Measurements from ENCODE around the gene TACC2.

Gene TACC2

DNA sequence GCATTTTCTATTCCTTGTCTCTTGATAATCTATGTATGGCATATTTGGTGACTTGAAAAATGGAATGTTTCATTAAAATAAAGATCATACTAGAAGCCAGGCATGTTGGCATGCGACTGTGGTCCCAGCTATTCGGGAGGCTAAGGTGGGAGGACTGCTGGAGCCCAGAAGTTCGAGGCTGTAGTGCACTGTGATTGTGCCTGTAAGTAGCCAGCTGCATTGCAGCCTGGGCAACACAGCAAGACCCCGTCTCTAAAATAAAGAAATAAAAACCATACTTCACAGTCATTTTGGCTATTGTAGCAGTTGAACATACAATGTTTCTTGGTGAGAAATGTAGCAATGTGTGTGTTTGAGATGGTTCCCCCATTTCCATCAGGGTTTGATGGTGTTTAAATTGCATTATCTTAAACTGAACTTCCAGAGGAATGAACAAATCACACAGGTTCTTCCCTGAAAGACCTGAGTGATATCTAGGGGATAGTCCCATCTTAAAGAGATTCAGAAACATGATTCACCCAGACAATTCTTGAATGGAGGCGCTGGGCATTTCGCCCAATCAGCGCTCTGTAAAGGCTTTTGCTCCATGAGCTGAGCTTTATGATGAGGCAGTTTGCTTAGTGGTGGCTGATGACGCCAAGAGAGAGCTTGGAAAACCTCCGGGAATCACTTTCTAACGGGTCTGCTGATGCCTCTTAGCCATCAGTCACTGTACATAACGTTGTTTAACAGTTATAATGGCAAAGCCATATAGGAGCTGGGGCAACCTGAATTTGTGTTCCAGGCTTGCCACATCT, 262.7 kb downstream of the TACC2 start:
- H3K4me3 ChIP-seq (ENCODE audit: low read depth in 1 of 2, low read length in 2 of 2), result no peak overlapping the region
- no peak overlapping the region for H3K4me2 ChIP-seq (ENCODE audit: insufficient read depth, low read length)
- H3K27ac ChIP-seq (ENCODE audit: low read length), result no peak overlapping the region
- H3K4me1 ChIP-seq (ENCODE audit: insufficient read depth, low read length), result no peaks in the 10 kb centered on the region
- no peak overlapping the region for H2AFZ ChIP-seq (ENCODE audit: low read depth, low read length)
- H3K9me3 ChIP-seq (ENCODE audit: insufficient read depth, low read length, severe bottlenecking), result no peaks in the 10 kb centered on the region
- DNase-seq (no peak), ATAC-seq (ENCODE audit: insufficient read depth, low read depth) (no peak)
- no peak overlapping the region for H3K9ac ChIP-seq (ENCODE audit: low read depth, low read length)
- no peaks in the 10 kb centered on the region for H3K36me3 ChIP-seq (ENCODE audit: insufficient read depth, low read length)
- H3K79me2 ChIP-seq (ENCODE audit: insufficient read depth, low read length), result no peaks in the 10 kb centered on the region
- TF ChIP-seq EZH2 (IDR thresholded peaks at IDR 0.05; ENCODE audit: borderline replicate concordance, low read depth, low read length, severe bottlenecking), result no peak
- TF ChIP-seq, protein P1, sequence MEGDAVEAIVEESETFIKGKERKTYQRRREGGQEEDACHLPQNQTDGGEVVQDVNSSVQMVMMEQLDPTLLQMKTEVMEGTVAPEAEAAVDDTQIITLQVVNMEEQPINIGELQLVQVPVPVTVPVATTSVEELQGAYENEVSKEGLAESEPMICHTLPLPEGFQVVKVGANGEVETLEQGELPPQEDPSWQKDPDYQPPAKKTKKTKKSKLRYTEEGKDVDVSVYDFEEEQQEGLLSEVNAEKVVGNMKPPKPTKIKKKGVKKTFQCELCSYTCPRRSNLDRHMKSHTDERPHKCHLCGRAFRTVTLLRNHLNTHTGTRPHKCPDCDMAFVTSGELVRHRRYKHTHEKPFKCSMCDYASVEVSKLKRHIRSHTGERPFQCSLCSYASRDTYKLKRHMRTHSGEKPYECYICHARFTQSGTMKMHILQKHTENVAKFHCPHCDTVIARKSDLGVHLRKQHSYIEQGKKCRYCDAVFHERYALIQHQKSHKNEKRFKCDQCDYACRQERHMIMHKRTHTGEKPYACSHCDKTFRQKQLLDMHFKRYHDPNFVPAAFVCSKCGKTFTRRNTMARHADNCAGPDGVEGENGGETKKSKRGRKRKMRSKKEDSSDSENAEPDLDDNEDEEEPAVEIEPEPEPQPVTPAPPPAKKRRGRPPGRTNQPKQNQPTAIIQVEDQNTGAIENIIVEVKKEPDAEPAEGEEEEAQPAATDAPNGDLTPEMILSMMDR (IDR thresholded peaks at IDR 0.05; ENCODE audit: borderline replicate concordance, extremely low read depth, low read length, poor library complexity, severe bottlenecking), result no peak
- no peaks in the 10 kb centered on the region for H4K20me1 ChIP-seq (ENCODE audit: insufficient read depth, low read length)
- no peaks in the 10 kb centered on the region for H3K27me3 ChIP-seq (ENCODE audit: insufficient read depth, low read length, poor library complexity)

DNA sequence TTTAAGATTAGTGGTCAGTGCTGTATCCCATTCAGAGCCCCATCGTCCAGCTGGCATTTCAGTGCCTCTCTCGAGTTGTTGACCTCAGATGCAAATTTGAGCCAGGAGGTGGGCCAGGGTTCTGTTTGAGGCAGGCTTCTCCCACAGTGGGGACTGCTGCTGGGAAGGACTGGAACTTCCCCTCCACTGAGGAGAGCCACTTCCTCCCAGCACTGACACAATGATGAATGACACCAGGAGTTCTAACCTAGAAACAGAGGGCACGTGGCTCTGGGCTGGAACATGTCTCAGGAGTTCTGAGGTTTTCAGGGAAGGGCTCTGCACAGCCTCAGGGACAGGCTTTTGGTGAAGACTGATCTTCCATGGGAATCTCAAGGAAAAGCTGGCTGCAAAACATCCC, 263.8 kb downstream of the TACC2 start:
- Histone ChIP-seq H3K4me1 (ENCODE audit: insufficient read depth, low read length) (no peaks in the 10 kb centered on the region), H2AFZ (ENCODE audit: low read depth, low read length) (no peak overlapping the region), H3K27me3 (ENCODE audit: insufficient read depth, low read length, poor library complexity) (no peaks in the 10 kb centered on the region), H3K27ac (ENCODE audit: low read length) (no peak overlapping the region), H3K4me2 (ENCODE audit: insufficient read depth, low read length) (no peak overlapping the region), H3K79me2 (ENCODE audit: insufficient read depth, low read length) (no peaks in the 10 kb centered on the region), H3K9ac (ENCODE audit: low read depth, low read length) (no peak overlapping the region), H3K4me3 (ENCODE audit: low read depth in 1 of 2, low read length in 2 of 2) (no peak overlapping the region), H4K20me1 (ENCODE audit: insufficient read depth, low read length) (no peaks in the 10 kb centered on the region), H3K9me3 (ENCODE audit: insufficient read depth, low read length, severe bottlenecking) (no peaks in the 10 kb centered on the region), H3K36me3 (ENCODE audit: insufficient read depth, low read length) (no peaks in the 10 kb centered on the region)
- ATAC-seq (ENCODE audit: insufficient read depth, low read depth) (no peak), DNase-seq (no peak)
- TF ChIP-seq, protein P1 (IDR thresholded peaks at IDR 0.05; ENCODE audit: borderline replicate concordance, extremely low read depth, low read length, poor library complexity, severe bottlenecking), result no peak
- TF ChIP-seq EZH2 (IDR thresholded peaks at IDR 0.05; ENCODE audit: borderline replicate concordance, low read depth, low read length, severe bottlenecking), result no peak

DNA sequence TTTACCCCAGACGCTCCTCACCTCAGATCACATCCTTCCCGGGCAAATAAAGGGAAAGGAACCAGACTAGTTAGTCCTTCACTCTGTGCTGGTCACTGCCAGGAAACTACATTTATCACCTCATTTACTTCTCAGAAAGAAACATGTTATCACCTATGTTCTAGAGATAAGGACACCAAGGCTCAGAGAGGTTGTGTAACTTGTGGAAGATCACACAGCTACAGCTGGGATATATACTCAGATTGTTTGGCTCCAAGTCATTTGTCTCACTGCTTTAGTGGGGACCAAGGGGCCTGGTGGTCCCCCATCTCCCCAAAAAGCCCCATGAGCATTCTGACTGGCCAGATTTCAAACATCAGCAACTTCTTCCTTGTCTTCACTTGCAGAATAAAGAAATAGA, 264.6 kb downstream of the TACC2 start:
- Histone ChIP-seq H3K27me3 (ENCODE audit: insufficient read depth, low read length, poor library complexity) (no peaks in the 10 kb centered on the region), H3K79me2 (ENCODE audit: insufficient read depth, low read length) (no peaks in the 10 kb centered on the region), H3K27ac (ENCODE audit: low read length) (no peak overlapping the region), H2AFZ (ENCODE audit: low read depth, low read length) (no peak overlapping the region), H3K4me3 (ENCODE audit: low read depth in 1 of 2, low read length in 2 of 2) (no peak overlapping the region), H4K20me1 (ENCODE audit: insufficient read depth, low read length) (no peaks in the 10 kb centered on the region), H3K36me3 (ENCODE audit: insufficient read depth, low read length) (no peaks in the 10 kb centered on the region), H3K9me3 (ENCODE audit: insufficient read depth, low read length, severe bottlenecking) (no peaks in the 10 kb centered on the region), H3K4me1 (ENCODE audit: insufficient read depth, low read length) (no peaks in the 10 kb centered on the region), H3K9ac (ENCODE audit: low read depth, low read length) (no peak overlapping the region), H3K4me2 (ENCODE audit: insufficient read depth, low read length) (no peak overlapping the region)
- no peak for DNase-seq
- TF ChIP-seq EZH2 (IDR thresholded peaks at IDR 0.05; ENCODE audit: borderline replicate concordance, low read depth, low read length, severe bottlenecking), result no peak
- TF ChIP-seq, protein P1 (IDR thresholded peaks at IDR 0.05; ENCODE audit: borderline replicate concordance, extremely low read depth, low read length, poor library complexity, severe bottlenecking), result no peak
- no peak for ATAC-seq (ENCODE audit: insufficient read depth, low read depth)

Measured in DND-41 (cell line).